Measurements from ENCODE around the gene PTPRH. TPM values are rescaled to one million over a fixed set of nuclear protein-coding genes. Genes with fewer than 3 reads are reported as not detected.

The PTPRH gene
- total RNA-seq, 1 donor from 2014 or later: 0.64 TPM

DNA sequence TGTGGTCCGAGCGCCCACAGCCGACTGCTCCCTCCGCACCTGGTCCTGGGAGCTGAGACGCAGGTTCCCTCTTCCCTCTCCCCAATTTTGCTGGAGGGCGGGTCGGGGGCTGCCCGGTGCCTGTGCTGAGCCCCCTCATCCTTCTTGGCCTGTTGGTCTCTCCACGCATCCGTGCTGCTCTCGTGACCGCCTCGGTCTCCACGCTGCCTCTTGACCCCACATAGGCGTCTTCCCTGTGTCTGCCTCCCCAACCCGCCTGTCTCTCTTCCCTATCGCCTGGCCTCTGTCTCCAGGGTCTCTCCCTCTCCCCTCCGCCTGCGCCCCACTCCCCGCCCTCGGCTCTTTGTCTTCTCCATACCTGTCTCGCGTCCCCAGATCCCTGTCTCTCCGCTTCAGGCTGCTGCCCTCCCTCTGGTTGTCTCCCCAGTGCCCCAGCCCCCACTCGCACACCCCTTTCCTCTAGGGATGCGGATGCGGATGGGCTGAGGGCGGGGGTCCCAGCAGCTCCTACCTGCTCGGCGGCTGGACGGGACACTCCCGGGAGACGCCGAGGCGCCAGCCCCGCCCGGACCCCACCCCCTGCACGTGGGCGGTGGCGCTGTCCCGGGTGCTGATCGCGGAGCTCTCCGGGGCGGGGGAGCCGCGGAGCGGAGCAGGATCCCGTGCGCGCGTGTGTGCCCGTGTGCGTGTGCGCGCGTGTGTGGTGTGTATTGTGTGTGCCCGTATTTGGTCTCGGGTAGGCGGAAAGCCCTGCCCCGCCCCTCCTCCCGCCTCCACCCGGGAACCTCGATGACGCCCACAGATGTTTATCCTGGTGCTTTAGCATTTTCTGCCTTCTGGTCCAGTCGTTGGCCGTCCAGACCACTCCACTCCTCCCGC is 29.5 kb downstream of the PTPRH start, which contains the start of gene SYT5:
Gene SYT5, minus strand, starts transcription at position 684 of the 879 bp plus-strand sequence. CDS start 1,248 bp downstream, outside the sequence.
- intact Hi-C loops (cut with DNase I): no loop called here
- H3K27me3 ChIP-seq: peaks cover 31% of the 10 kb centered on the region
- no peaks in the 10 kb centered on the region for H3K9me3 ChIP-seq
- peak within 1 kb of the TSS; percentile 7 to 45 for H3K4me3 ChIP-seq
- no peak for DNase-seq (ENCODE audit: low spot score in 2 of 2)
- TF ChIP-seq, protein P1, sequence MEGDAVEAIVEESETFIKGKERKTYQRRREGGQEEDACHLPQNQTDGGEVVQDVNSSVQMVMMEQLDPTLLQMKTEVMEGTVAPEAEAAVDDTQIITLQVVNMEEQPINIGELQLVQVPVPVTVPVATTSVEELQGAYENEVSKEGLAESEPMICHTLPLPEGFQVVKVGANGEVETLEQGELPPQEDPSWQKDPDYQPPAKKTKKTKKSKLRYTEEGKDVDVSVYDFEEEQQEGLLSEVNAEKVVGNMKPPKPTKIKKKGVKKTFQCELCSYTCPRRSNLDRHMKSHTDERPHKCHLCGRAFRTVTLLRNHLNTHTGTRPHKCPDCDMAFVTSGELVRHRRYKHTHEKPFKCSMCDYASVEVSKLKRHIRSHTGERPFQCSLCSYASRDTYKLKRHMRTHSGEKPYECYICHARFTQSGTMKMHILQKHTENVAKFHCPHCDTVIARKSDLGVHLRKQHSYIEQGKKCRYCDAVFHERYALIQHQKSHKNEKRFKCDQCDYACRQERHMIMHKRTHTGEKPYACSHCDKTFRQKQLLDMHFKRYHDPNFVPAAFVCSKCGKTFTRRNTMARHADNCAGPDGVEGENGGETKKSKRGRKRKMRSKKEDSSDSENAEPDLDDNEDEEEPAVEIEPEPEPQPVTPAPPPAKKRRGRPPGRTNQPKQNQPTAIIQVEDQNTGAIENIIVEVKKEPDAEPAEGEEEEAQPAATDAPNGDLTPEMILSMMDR (IDR thresholded peaks at IDR 0.05): no peak
- H3K4me1 ChIP-seq: peaks cover 0 to 3% of the 10 kb centered on the region in 2 donors
- H3K36me3 ChIP-seq: no peaks in the 10 kb centered on the region
- H3K27ac ChIP-seq: no peak within 1 kb of the TSS

DNA sequence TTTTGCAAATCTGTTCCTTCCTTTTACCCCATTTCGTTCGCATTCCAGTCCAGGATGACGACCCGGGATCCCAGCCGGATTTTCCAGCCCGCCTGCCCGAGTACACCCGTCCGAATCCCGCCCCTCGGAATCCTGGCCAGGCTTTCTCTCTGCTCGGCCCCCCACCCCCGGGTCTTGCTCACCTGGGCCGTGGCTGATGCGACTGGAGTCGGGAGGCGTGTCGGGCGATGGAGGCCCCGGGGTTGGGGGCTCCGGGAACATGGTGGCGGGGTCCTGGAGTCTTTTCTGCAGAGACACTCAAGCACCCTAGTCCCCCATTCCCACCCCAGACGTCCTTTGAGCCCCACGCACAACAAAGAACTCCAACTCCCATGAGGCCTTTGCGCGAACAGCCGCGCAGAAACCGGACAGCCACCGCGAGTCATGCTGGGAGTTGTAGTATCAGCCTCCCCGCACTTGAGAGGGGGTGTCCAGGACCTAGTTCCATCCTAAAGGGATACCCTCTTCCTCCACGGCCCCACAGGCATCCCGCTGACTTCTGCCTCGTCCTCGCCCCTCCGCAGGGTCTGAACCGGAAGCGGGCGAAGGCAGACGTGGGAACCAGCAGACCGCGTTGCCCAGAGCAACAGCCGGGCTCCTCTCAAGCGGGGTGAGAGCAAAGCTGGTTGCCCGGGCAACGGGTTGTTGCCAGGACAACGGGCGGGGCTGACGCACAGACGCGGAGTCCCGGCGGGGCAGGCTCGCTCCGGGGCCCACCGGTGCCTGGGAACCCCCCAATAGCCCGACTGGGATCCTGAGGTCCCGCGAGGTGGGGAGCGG is 30.3 kb downstream of the PTPRH start:
- H3K4me3 ChIP-seq: peak overlapping the region; percentile 7 to 45
- no peaks in the 10 kb centered on the region for H3K36me3 ChIP-seq
- H3K9me3 ChIP-seq: no peaks in the 10 kb centered on the region
- TF ChIP-seq, protein P1 (IDR thresholded peaks at IDR 0.05): no peak
- no peak overlapping the region for H3K27ac ChIP-seq
- peaks cover 0 to 3% of the 10 kb centered on the region in 2 donors for H3K4me1 ChIP-seq
- intact Hi-C loops (cut with DNase I): no loop called here
- peaks cover 40% of the 10 kb centered on the region for H3K27me3 ChIP-seq
- peak in 1 of 2 donors; percentile 75 for DNase-seq (ENCODE audit: low spot score in 2 of 2)

DNA sequence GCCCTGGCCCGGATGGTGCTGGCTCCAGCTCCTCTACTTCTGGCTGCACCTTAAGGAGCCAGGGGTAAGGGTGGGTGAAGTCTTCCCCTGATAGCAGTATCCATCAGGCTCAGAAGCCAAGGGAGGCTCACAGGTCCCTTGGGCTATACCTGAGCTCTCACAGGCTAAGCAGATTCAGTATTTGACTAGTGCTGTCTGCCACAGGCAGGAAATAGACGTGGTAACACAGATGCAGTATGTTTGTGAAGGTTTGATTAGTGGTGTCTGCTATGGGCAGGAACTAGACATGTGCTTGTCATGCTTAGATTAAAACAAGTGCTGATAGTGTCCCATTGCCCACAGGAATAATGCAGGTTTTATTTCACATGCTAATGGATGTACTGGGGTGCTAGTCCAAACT is 33.2 kb downstream of the PTPRH start:
- Histone ChIP-seq H3K36me3 (no peaks in the 10 kb centered on the region), H3K4me3 (no peak overlapping the region), H3K27ac (no peak overlapping the region), H3K9me3 (no peaks in the 10 kb centered on the region), H3K27me3 (peaks cover 45% of the 10 kb centered on the region), H3K4me1 (peaks cover 3 to 6% of the 10 kb centered on the region in 2 donors)
- no peak for DNase-seq (ENCODE audit: low spot score in 2 of 2)
- intact Hi-C loops (cut with DNase I): no loop called here
- TF ChIP-seq, protein P1 (IDR thresholded peaks at IDR 0.05): no peak

DNA sequence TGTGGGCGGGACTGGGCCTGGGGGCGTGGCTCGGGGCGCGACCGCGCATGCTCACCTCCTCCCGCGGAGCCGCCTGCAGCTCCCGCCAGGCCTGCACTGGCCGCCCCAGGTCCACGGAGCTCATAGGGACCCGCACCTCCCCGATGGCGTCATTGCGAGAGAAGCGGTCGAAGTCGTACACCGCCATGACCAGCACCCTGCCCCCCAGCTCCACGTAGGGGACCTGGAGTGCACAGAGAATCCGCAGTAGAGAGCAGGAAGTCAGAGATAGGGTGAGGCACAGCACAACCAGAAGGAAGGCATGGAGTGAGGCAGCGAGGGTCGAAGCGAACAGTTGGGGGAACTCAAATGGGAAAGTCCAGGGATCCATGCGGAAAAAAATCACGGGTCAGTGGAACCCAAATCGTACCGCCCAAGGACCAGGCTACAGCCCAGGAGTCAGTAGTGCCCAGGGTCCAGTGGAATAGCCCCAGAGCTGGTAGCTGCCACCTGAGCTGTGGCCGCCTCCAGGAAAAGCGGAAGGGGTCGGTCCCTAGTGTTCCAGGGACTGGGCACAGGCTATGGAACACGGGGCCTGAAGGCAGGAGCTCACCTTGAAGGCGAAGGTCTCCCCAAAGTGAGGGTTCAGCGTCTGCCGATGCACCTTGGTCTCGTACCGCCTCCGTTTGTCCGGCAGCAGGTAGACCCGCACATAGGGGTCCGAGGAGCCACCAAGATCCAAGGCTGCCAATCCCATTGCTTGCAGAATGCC is 34.0 kb downstream of the PTPRH start:
- TF ChIP-seq, protein P1 (IDR thresholded peaks at IDR 0.05): no peak
- Histone ChIP-seq H3K4me3 (no peak overlapping the region), H3K27me3 (peaks cover 38% of the 10 kb centered on the region), H3K4me1 (peaks cover 3 to 6% of the 10 kb centered on the region in 2 donors), H3K27ac (no peak overlapping the region), H3K36me3 (no peaks in the 10 kb centered on the region), H3K9me3 (no peaks in the 10 kb centered on the region)
- intact Hi-C loops (cut with DNase I): no loop called here
- DNase-seq (ENCODE audit: low spot score in 2 of 2): no peak

DNA sequence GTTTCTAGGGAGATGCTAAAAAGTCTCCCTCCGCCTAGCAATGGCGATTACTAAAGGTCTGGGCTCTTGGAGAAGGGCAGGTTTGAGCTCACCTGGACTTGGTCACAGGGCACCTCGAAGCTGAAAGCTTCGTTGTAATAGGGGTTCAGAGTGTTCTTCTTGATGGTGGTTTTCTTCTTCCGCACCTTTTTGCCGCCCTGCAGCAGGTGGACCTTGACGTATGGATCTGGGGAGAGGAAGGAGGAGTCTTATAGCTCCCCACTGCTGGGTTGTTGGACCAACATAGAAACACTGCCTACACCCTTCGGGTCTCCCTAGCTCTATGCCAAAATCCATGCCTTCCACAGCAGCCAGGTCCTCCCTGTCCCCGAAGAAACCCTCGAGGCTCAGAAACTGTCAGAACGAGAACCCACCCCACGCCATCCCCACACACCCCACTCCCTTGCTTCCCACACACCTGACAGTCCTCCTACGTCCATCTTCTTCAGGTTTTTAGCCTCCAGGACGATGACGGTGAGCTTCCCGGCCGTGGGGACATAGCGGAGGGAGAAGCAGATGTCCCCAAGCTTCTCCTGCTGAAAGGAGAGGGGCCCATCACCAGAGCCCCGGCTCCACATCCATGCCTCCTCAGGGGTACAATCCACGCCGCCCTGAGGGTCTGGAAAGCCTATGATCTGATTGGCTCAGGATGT is 34.7 kb downstream of the PTPRH start:
- intact Hi-C loops (cut with DNase I): no loop called here
- Histone ChIP-seq H3K27me3 (peaks cover 38% of the 10 kb centered on the region), H3K36me3 (no peaks in the 10 kb centered on the region), H3K4me3 (no peak overlapping the region), H3K4me1 (peaks cover 3 to 6% of the 10 kb centered on the region in 2 donors), H3K27ac (no peak overlapping the region), H3K9me3 (no peaks in the 10 kb centered on the region)
- TF ChIP-seq, protein P1 (IDR thresholded peaks at IDR 0.05): no peak
- DNase-seq (ENCODE audit: low spot score in 2 of 2): no peak
